Peyer's patch (tissue), 4 donors: Measurements from ENCODE around the gene RASAL3. TPM values are rescaled to one million over a fixed set of nuclear protein-coding genes. Genes with fewer than 3 reads are reported as not detected.

Source experiments
- DNase-seq, 3 donors: peaks; one replicate each; pipeline ENCODE4 v3.0.0-alpha.2; 2017 to 2019
- H3K27ac ChIP-seq, 4 donors: fragments of 200-600 bp; sonication (generic); one replicate each; pipeline ENCODE4 v1.5.1; 2016 to 2019
- H3K27me3 ChIP-seq, 2 donors: fragments of 200-600 bp; sonication (generic); one replicate each; pipeline ENCODE4 v1.5.1; 2019
- H3K36me3 ChIP-seq, 3 donors: fragments of 200-600 bp; sonication (generic); one replicate each; pipeline ENCODE4 v1.5.1; 2016 to 2019
- H3K4me1 ChIP-seq, 4 donors: fragments of 200-600 bp; sonication (generic); one replicate each; pipeline ENCODE4 v1.5.1; 2016 to 2019
- H3K4me3 ChIP-seq, 4 donors: fragments of 200-600 bp; sonication (generic); 1 replicate in 3 of 4; 2 replicates in 1 of 4; pipeline ENCODE4 v1.5.1; 2016 to 2019; ENCODE audit warnings: mild to moderate bottlenecking in 1 of 4
- H3K9me3 ChIP-seq, 4 donors: fragments of 200-600 bp; sonication (generic); one replicate each; pipeline ENCODE4 v1.5.1; 2016 to 2019; ENCODE audit warnings: mild to moderate bottlenecking in 1 of 4
- POLR2A ChIP-seq, 2 donors: fragments of 450-650 bp; IDR thresholded peaks; one replicate each; pipeline ENCODE4 v1.5.1; 2017; ENCODE audit warnings: antibody characterized with exemption in 2 of 2, mild to moderate bottlenecking in 2 of 2, moderate library complexity in 2 of 2
- small RNA-seq, 2 donors: library from RNA; depleted of rRNA; stranded (forward); fragments of <200 nt; gene quantifications; one replicate each; pipeline ENCODE3, GENCODE V24; 2016
- total RNA-seq, 4 donors: library from RNA; depleted of rRNA; stranded (reverse); fragments of >200 nt; gene quantifications; one replicate each; pipeline ENCODE4 v1.1.0, GENCODE V29; 2016
- TF ChIP-seq, protein P1 (sequence below), 6 experiments: fragments of 450-650 bp in 4 of 6; fragments of 200-600 bp in 2 of 6; sonication (generic) in 1 of 6; IDR thresholded peaks; one replicate each; pipeline ENCODE4 v1.5.1; 2017 to 2019; ENCODE audit warnings: antibody characterized with exemption in 6 of 6, mild to moderate bottlenecking in 3 of 6, moderate library complexity in 1 of 6

The RASAL3 gene
- total RNA-seq, 4 donors from 2014 or later: 6.6 to 66.0 (median 6.9) TPM

DNA sequence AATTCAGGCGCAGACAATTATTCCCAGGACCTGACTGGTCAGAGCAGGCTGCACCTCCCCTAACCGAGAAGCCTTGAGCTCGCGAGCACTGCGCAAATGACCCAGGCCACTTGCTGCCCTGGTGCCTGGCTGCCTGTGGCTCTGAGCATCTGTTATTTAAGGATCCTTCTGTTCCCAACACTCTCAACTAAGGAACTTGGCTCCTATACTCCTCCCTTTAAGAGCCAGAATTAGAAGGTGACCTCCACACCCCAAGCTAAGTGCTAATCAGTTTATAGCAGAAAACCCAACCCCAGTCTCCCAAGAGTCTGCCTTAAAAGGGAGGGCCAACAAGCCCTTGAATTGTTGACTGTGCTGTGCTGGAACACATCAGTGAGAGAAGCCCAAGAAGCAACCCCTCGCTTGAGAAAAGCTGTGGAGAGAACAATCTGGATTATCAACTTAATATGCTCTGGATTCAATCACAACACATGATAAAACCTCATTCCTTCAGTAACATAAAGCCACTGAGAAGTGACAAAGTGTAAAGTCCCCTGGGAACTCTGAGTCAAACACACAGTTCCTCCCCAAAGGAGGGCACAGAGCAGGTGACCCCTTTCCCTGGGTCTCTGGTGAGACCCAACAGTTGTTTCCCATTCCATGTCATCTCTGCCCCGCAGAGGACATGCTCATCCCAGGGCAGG lies 60.1 kb downstream of the RASAL3 start:
- peak overlapping the region in 2 of 4 donors; percentile 19 to 20 for H3K27ac ChIP-seq

DNA sequence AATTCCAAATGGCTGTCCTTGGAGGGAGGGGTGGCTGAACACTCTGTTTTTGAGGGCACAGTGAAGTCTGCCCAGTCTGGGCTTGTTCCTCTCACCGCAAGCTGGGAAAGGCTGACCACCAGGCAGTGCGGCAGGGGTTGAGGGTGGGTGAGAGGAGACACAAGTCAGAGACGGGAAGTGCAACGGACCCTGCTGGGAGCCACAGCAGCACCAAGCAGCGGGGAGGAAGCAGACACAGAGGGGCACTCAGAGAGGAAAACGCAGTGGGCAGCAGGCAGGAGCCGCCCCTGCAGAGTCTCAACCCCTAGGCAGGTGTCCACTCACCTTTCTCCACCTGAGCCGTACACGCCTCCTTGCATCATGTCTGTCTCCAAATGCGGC lies 61.2 kb downstream of the RASAL3 start:
- H3K36me3 ChIP-seq: peaks cover 0 to 60% (median 0%) of the 10 kb centered on the region in 3 donors
- H3K4me1 ChIP-seq: peaks cover 0 to 41% (median 0%) of the 10 kb centered on the region in 4 donors
- H3K4me3 ChIP-seq: no peak overlapping the region
- H3K27ac ChIP-seq: peak overlapping the region in 1 of 4 donors; percentile 20
- no peaks in the 10 kb centered on the region for H3K9me3 ChIP-seq
- peak in 1 of 3 donors; percentile 28 for DNase-seq
- TF ChIP-seq, protein P1, sequence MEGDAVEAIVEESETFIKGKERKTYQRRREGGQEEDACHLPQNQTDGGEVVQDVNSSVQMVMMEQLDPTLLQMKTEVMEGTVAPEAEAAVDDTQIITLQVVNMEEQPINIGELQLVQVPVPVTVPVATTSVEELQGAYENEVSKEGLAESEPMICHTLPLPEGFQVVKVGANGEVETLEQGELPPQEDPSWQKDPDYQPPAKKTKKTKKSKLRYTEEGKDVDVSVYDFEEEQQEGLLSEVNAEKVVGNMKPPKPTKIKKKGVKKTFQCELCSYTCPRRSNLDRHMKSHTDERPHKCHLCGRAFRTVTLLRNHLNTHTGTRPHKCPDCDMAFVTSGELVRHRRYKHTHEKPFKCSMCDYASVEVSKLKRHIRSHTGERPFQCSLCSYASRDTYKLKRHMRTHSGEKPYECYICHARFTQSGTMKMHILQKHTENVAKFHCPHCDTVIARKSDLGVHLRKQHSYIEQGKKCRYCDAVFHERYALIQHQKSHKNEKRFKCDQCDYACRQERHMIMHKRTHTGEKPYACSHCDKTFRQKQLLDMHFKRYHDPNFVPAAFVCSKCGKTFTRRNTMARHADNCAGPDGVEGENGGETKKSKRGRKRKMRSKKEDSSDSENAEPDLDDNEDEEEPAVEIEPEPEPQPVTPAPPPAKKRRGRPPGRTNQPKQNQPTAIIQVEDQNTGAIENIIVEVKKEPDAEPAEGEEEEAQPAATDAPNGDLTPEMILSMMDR (IDR thresholded peaks at IDR 0.05): no peak
- TF ChIP-seq POLR2A (IDR thresholded peaks at IDR 0.05): no peak
- no peaks in the 10 kb centered on the region for H3K27me3 ChIP-seq

More for the DNA sequence above, 60.1 kb downstream of the RASAL3 start:
- Histone ChIP-seq H3K36me3 (peaks cover 0 to 52% (median 0%) of the 10 kb centered on the region in 3 donors), H3K27me3 (no peaks in the 10 kb centered on the region), H3K9me3 (no peaks in the 10 kb centered on the region), H3K4me1 (peaks cover 0 to 41% (median 0%) of the 10 kb centered on the region in 4 donors), H3K4me3 (no peak overlapping the region)
- TF ChIP-seq, protein P1 (IDR thresholded peaks at IDR 0.05): no peak
- no peak for TF ChIP-seq POLR2A (IDR thresholded peaks at IDR 0.05)
- DNase-seq: peak in 1 of 3 donors; percentile 41

DNA sequence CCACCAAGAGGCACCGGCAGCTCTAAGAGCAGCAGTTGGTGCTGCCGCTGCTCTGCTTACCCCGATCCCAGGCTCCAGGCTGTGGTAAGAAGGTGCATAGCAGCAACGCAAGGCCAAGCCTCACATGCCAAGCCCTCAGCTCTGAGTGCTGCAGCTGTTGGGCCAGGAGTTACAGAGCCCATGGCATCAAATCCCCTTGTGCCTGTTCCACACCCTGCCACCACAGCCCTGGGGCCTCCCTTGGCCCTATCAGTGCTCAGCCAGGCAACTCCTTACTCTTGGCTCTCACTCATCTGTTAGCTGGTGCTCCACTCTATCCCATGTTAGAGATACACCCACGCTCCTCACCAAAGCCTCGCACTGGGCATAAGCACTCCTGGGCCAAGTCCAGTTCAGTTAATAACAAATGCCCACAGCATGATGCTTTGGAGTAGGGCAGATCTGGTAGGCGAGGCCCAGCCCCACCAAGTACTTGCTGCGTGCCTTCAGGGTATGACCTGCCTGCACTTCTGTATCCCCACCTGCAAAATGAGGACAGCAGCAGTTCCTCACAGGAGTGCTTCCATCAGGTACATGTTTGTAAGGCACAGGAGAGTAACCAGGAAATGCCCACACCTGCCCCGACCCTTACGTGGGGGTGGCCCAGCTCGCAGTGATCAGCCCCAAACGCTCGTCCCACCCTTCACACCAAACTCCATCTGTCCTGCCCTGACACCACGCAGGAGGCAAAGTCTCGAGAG lies 61.8 kb downstream of the RASAL3 start:
- TF ChIP-seq, protein P1 (IDR thresholded peaks at IDR 0.05): no peak
- peak in 1 of 3 donors; percentile 38 for DNase-seq
- H3K4me1 ChIP-seq: peaks cover 0 to 41% (median 0%) of the 10 kb centered on the region in 4 donors
- no peak overlapping the region for H3K4me3 ChIP-seq
- H3K36me3 ChIP-seq: peaks cover 0 to 66% (median 0%) of the 10 kb centered on the region in 3 donors
- no peaks in the 10 kb centered on the region for H3K9me3 ChIP-seq
- H3K27me3 ChIP-seq: no peaks in the 10 kb centered on the region
- no peak overlapping the region for H3K27ac ChIP-seq

Small RNA genes within 50 kb of the gene (small RNA-seq; reads per million reads assigned to genes)
- gene MIR1470: 0 reads per million in 2 donors

Other genes with a start within 250 kb of the RASAL3 start
- gene EPHX3, start 232.1 kb downstream of the RASAL3 start, total RNA-seq: not detected
- 100 to 1,000 TPM in 1 of 4 donors, 10 to 100 TPM in 3; 51.0 to 148 (median 77.5) TPM for gene BRD4, start 132.0 kb downstream of the RASAL3 start, total RNA-seq
- gene AKAP8, start 84.8 kb downstream of the RASAL3 start, total RNA-seq: 10 to 100 TPM; 27.1 to 86.6 (median 58.5) TPM
- gene AKAP8L, start 45.6 kb downstream of the RASAL3 start, total RNA-seq: 100 to 1,000 TPM; 129 to 275 (median 247) TPM
- gene WIZ, start 14.6 kb downstream of the RASAL3 start, total RNA-seq: 10 to 100 TPM; 25.4 to 45.2 (median 40.6) TPM
- not detected for gene PGLYRP2, start 15.0 kb upstream of the RASAL3 start, total RNA-seq
- not detected for gene CYP4F22, start 44.0 kb upstream of the RASAL3 start, total RNA-seq
- gene CYP4F8, start 150.7 kb upstream of the RASAL3 start, total RNA-seq: not detected
- gene CYP4F3, start 176.4 kb upstream of the RASAL3 start, total RNA-seq: 100 to 1,000 TPM in 1 of 4 donors, 10 to 100 TPM in 3; 23.9 to 164 (median 73.9) TPM
- gene CYP4F12, start 208.5 kb upstream of the RASAL3 start, total RNA-seq: 100 to 1,000 TPM in 3 of 4 donors, 10 to 100 TPM in 1; 64.4 to 736 (median 551) TPM